Activated T-cell treated with anti-CD3 and anti-CD28 coated beads, Interleukin-2, amount 50 U/mL, for 72 hours (primary cell): ENCODE data around the gene ACO2. TPM values are rescaled to one million over a fixed set of nuclear protein-coding genes. Genes with fewer than 3 reads are reported as not detected.
A peak's percentile ranks its signal among the peaks of the same experiment; 100 is the strongest.
"Not testable (repeated sequence)": the region's sequence is repeated elsewhere in the genome, so short reads cannot be mapped to it uniquely, and the experiment has no call there.

Experiments used
- ATAC-seq, 2 donors: fragments of 150-1000 bp; cut with Tn5 transposase; replicated peaks in 1 of 2; 2 replicates each; pipeline ENCODE4 v1.10.0; 2021; ENCODE audit warnings: moderate library complexity in 2 of 2, mild to moderate bottlenecking in 1 of 2
- DNase-seq, 2 donors: peaks; one replicate each; pipeline ENCODE4 v3.0.0; 2021 to 2022; ENCODE audit warnings: mixed read lengths in 1 of 2
- H3K27ac Mint-ChIP-seq: one replicate; pipeline ENCODE4 v1.8.0; 2022; ENCODE audit warnings: mild to moderate bottlenecking, moderate library complexity, mixed read lengths
- H3K27me3 Mint-ChIP-seq: one replicate; pipeline ENCODE4 v1.8.0; 2022; ENCODE audit warnings: low read depth, mixed read lengths
- H3K36me3 Mint-ChIP-seq, 2 donors: one replicate each; pipeline ENCODE4 v1.8.0; 2022; ENCODE audit warnings: mixed read lengths in 2 of 2, mild to moderate bottlenecking in 1 of 2; ENCODE audit not compliant: insufficient read depth in 2 of 2
- H3K4me1 Mint-ChIP-seq: one replicate; pipeline ENCODE4 v1.8.0; 2022; ENCODE audit warnings: low read depth, mixed read lengths
- H3K4me3 Mint-ChIP-seq, 2 donors: one replicate each; pipeline ENCODE4 v1.8.0; 2022; ENCODE audit warnings: mild to moderate bottlenecking in 2 of 2, mixed read lengths in 2 of 2, moderate library complexity in 2 of 2
- H3K9me3 Mint-ChIP-seq, 2 donors: one replicate each; pipeline ENCODE4 v1.8.0; 2022; ENCODE audit warnings: mixed read lengths in 2 of 2
- total RNA-seq, 2 donors: library from RNA; stranded (reverse); gene quantifications; one replicate each; pipeline ENCODE4 v1.2.3, GENCODE V29; 2022

Gene ACO2
- total RNA-seq, 2 donors from 2014 or later, result 73.3 to 74.9 TPM

DNA sequence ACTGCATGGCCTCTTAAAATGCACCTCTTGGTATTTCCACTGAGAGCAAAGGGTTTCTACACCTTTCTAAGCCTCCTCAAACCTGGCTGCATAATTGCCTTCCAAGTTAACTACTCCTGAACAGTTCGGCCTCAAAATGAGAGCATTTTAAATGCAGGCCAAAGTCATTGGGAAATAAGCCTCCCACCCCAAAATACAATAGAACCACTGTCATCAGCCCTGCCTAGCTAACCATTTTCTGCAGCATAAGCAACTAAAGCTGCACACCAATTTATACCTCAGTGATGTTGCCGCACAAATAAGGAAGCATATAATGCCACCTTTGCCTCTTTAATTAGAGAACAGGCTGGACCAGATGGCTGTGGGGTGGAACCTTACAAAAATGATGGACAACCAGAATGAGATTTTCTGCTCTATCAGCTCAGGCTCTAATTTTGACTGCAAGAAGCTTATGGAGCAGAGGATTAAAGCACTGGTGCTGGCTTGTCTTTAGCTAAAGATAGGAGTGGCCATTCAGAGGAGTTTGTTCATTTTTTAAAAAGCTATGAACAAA lies 26.6 kb upstream of the ACO2 start:
- Mint-ChIP-seq H3K4me1 (peaks cover 35% of the 10 kb centered on the region), H3K36me3 (peaks cover 6 to 15% of the 10 kb centered on the region in 2 donors), H3K27ac (peak overlapping the region; percentile 34)

GRCh38 chr22:41444360-41445128 lies 24.4 kb upstream of the ACO2 start:
- peaks cover 8 to 17% of the 10 kb centered on the region in 2 donors for H3K36me3 Mint-ChIP-seq
- peak overlapping the region; percentile 93 for H3K27ac Mint-ChIP-seq

More for the DNA sequence above, 26.6 kb upstream of the ACO2 start:
- Mint-ChIP-seq H3K9me3 (no peaks in the 10 kb centered on the region), H3K27me3 (no peaks in the 10 kb centered on the region), H3K4me3 (peak overlapping the region; percentile 90 to 98)
- ATAC-seq (no peak), DNase-seq (no peak)

DNA sequence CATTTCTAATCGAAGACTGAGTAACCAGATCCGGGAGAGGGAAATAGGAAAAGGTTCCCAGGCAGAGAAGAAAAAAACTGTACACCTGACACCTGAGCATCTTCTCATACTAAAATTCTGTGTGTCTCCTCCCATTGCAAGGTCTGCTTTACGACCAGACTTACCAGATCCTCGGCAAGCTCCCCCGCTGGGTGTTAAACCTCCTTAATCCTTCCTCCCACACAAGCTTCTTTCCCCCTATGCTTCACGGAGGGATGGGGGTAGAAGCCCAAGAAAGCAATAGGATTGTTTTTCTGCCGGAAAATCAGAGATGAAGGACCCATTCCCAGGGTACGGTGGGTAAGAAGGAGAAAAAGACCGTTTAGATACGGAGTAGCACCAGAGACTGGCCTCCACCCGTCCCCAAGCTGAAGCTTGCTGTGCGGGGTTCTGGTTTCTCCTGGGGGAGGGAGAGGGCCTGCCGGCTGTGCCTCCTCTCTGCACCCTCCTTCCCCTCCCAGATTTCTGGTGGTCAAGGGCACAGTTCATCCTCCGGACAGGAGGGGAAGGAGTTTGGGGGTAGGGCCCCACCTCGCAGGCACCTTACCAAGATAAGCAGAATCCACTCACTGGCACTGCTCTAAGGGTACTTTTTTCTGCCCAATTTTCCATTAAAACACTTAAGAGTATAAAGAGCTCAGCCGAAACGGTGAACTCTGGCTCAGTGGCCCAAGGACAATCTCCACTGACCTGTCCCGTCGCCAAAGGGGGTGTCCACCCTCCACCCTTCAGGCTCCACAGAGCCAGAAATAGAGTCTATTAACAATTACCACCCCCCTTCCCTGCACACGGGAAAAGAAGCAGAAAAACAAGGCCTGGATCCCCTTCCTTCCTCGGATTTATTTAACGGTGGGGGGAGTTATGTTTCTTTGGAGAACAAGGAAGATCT lies 23.5 kb upstream of the ACO2 start:
- ATAC-seq, result no peak
- Mint-ChIP-seq H3K27ac (peak overlapping the region; percentile 93), H3K27me3 (no peaks in the 10 kb centered on the region), H3K4me3 (peak overlapping the region; percentile 90 to 98), H3K9me3 (no peaks in the 10 kb centered on the region), H3K36me3 (peaks cover 8 to 11% of the 10 kb centered on the region in 2 donors), H3K4me1 (peaks cover 41% of the 10 kb centered on the region)
- DNase-seq, result peak; percentile 33 to 37

More at GRCh38 chr22:41444360-41445128, 24.4 kb upstream of the ACO2 start:
- H3K27me3 Mint-ChIP-seq, result no peaks in the 10 kb centered on the region
- no peaks in the 10 kb centered on the region for H3K9me3 Mint-ChIP-seq
- DNase-seq, result peak; percentile 88 to 90
- peak overlapping the region; percentile 90 to 98 for H3K4me3 Mint-ChIP-seq
- peaks cover 41% of the 10 kb centered on the region for H3K4me1 Mint-ChIP-seq
- ATAC-seq, result peak; percentile 59 to 61

DNA sequence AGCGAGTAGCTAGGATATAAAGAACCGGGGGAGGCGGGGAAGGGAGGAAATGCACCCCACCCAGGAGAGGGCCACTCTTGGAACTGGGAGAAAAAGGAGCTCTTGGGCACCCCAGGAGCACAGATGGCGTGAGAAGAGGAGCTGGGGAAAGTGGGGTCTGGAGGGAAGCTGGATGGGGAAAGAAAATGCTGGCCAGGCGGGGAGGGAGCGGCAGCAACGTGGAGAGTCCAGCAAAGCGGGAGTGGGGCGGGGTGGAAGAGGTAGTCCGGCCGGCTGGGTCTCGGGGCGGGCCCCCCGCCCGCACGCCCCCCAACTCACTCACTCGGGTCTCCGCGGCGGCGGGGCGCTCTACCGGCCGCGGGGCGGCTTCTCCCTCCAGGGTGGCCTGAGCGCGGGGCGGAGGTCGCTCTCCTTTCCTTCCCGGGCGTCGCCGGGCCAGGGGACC lies 22.8 kb upstream of the ACO2 start:
- Mint-ChIP-seq H3K4me1 (peaks cover 37% of the 10 kb centered on the region), H3K9me3 (no peaks in the 10 kb centered on the region), H3K27me3 (no peaks in the 10 kb centered on the region), H3K27ac (peak overlapping the region; percentile 93), H3K4me3 (peak overlapping the region; percentile 90 to 98), H3K36me3 (peaks cover 8 to 11% of the 10 kb centered on the region in 2 donors)
- ATAC-seq (no peak), DNase-seq (no peak)

DNA sequence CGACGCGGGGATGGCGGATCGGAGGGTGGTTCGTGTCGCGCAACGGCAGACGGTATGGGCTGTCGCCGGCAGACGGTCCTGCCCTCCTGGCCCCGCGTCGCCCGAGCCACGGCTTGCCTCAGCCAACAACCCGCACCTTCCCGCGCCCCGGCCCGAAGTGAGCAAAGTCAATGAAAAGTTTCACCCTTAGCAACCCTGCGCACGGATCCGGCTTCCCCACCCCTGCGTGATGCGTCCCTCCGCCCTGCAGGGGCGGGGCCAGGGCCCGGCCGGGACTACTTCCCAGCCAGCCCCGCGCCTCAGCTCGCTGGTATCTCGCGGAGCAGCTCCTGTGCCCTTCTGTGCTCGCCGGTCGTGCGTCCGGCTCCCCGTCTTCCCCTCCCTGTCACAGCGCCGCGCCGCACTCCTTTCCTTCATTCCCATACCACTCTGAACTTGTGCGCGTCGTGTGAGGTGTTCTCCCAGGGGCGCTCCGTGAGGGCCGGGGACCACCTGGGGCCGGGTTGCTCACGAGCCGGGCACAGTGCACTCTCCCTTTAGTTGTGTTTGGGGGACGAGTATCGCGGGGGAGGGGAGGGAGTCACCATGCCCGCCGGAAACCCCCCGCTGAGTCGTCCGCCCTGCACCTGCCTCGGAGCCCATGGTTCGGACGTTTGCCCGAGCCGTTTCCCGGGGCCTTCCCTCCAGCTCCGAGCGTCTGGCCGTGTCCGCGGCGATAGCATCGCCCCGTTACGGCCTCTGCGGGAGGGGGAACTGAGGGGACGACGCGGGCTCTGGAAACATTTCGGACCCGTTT lies 22.1 kb upstream of the ACO2 start, which contains the start of gene TOB2:
Gene TOB2 (minus strand): TSS at position 163 of the 796 bp plus-strand sequence. CDS start 9,456 bp downstream, outside the sequence.
- H3K4me1 Mint-ChIP-seq, result peaks cover 34% of the 10 kb centered on the region
- DNase-seq (peak; percentile 96 to 98), ATAC-seq (peak; percentile 71 to 72)
- peak within 1 kb of the TSS; percentile 93 for H3K27ac Mint-ChIP-seq
- H3K4me3 Mint-ChIP-seq, result peak within 1 kb of the TSS; percentile 90 to 98
- H3K36me3 Mint-ChIP-seq, result peaks cover 8 to 9% of the 10 kb centered on the region in 2 donors
- H3K27me3 Mint-ChIP-seq, result no peaks in the 10 kb centered on the region
- H3K9me3 Mint-ChIP-seq, result no peaks in the 10 kb centered on the region

DNA sequence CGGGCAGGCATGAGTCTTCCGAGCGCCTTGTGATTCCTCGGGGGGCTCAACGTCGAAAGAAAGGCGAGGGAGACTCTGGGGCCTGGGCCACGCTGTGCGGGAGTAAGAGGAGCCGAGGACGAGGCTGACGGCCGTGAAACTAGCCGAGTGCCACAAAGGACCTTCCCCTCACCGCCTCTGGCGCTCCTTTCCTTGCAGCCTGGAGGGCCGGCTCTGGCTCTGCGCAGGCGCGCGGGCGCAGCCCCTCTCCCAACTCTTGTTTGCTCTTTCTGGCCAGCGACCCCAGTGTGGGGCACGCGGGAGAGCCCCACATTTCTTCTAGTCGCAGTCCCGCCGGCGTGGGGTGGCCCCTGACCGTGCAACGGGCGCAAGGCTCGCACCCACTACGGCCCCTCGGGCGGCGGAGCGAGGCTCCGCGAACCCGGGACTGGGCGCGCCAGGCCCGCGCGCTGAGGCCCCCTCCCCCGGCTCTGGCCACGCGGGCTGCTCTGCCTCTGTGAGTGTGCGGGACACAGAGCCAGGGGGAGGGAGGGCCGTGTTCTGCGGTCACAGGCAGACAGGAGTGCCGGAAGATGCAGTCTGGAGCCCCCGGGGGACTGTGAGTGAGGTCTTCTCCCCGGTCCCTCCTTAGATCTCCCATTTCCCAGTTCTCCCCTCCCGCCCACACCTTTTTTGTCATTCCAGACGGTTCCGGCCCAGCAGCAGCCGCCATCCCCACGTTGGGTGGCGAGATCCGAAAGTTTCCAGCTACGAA lies 21.3 kb upstream of the ACO2 start:
- peaks cover 8% of the 10 kb centered on the region in 2 donors for H3K36me3 Mint-ChIP-seq

GRCh38 chr22:41448189-41448808 lies 20.6 kb upstream of the ACO2 start:
- DNase-seq, result peak; percentile 88 to 90
- peak overlapping the region; percentile 48 for H3K27ac Mint-ChIP-seq
- ATAC-seq, result peak; percentile 65
- peak overlapping the region; percentile 90 to 98 for H3K4me3 Mint-ChIP-seq
- H3K4me1 Mint-ChIP-seq, result peaks cover 21% of the 10 kb centered on the region
- H3K27me3 Mint-ChIP-seq, result no peaks in the 10 kb centered on the region
- H3K36me3 Mint-ChIP-seq, result peaks cover 5 to 8% of the 10 kb centered on the region in 2 donors
- H3K9me3 Mint-ChIP-seq, result no peaks in the 10 kb centered on the region

More for the DNA sequence above, 21.3 kb upstream of the ACO2 start:
- DNase-seq (peak; percentile 68 to 74), ATAC-seq (peak; percentile 7 to 20)
- Mint-ChIP-seq H3K27ac (peak overlapping the region; percentile 81), H3K9me3 (no peaks in the 10 kb centered on the region), H3K4me3 (peak overlapping the region; percentile 90 to 98), H3K27me3 (no peaks in the 10 kb centered on the region), H3K4me1 (peaks cover 28% of the 10 kb centered on the region)

DNA sequence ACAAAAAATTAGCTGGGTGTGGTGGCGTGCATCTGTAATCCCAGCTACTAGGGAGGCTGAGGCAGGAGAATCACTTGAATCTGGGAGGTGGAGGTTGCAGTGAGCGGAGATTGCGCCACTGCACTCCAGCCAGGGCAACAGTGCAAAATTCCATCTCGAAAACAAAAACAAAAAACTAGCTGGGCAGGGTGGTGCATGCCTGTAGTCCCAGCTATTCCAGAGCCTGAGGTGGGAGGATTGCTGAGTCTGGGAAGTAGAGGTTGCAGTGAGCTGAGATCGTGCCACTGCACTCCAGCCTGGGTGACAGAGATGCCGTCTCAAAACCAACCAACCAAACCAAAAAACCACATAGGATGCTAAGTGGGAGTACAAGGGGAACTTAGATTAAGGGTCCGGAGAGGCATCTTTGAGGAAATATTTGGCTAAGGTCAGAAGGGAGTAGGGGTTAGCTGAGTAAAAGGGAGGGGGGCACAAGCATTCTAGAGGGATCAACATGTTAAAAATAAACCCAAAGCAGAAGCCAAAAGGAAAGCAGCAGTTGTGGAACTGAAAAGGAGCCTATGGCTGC lies 10.7 kb upstream of the ACO2 start:
- Mint-ChIP-seq H3K36me3 (peaks cover 4 to 13% of the 10 kb centered on the region in 2 donors), H3K4me3 (no peak overlapping the region), H3K9me3 (no peaks in the 10 kb centered on the region), H3K27ac (no peak overlapping the region), H3K27me3 (no peaks in the 10 kb centered on the region), H3K4me1 (no peaks in the 10 kb centered on the region)
- DNase-seq (no peak), ATAC-seq (no peak)

DNA sequence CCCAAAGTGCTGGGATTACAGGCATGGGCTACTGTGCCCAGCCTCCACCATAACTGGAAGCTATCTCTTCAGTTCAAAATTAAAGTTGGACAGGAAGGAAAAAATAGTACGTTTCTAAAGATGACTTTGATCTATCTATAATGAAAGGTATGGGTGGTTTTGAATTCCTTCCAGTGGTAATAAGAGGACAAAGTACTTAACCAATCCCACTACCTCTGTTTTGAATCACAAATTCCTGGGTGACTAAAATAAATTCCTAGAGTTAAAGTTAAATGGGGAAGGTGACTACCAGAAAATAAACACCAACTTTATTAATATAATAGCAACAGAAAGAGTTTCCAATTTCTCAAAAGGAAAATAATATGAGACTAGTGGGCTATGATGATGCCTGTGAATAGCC lies 9.5 kb upstream of the ACO2 start:
- no peak overlapping the region for H3K27ac Mint-ChIP-seq

GRCh38 chr22:41460071-41460470 lies 8.8 kb upstream of the ACO2 start:
- not testable (repeated sequence) for H3K9me3 Mint-ChIP-seq, H3K27me3 Mint-ChIP-seq, H3K27ac Mint-ChIP-seq, ATAC-seq, H3K4me3 Mint-ChIP-seq, DNase-seq, H3K4me1 Mint-ChIP-seq
- H3K36me3 Mint-ChIP-seq, result peaks cover 10 to 23% of the 10 kb centered on the region in 2 donors

More for the DNA sequence above, 9.5 kb upstream of the ACO2 start:
- Mint-ChIP-seq H3K36me3 (peaks cover 6 to 18% of the 10 kb centered on the region in 2 donors), H3K4me1 (no peaks in the 10 kb centered on the region), H3K27me3 (no peaks in the 10 kb centered on the region), H3K4me3 (no peak overlapping the region), H3K9me3 (no peaks in the 10 kb centered on the region)
- DNase-seq (no peak), ATAC-seq (no peak)

GRCh38 chr22:41461901-41462300 lies 7.0 kb upstream of the ACO2 start:
- Mint-ChIP-seq H3K4me1 (peaks cover 7% of the 10 kb centered on the region), H3K4me3 (no peak overlapping the region)

More at GRCh38 chr22:41461901-41462300, 7.0 kb upstream of the ACO2 start:
- H3K9me3 Mint-ChIP-seq, result no peaks in the 10 kb centered on the region
- H3K27ac Mint-ChIP-seq, result no peak overlapping the region
- ATAC-seq, result no peak
- H3K36me3 Mint-ChIP-seq, result peaks cover 11 to 24% of the 10 kb centered on the region in 2 donors
- DNase-seq, result no peak
- no peaks in the 10 kb centered on the region for H3K27me3 Mint-ChIP-seq
